ENCODE data around the gene AK3. TPM values are rescaled to one million over a fixed set of nuclear protein-coding genes. Genes with fewer than 3 reads are reported as not detected.
"Not testable (repeated sequence)": the region's sequence is repeated elsewhere in the genome, so short reads cannot be mapped to it uniquely, and the experiment has no call there.

AK3 gene
- 100 to 1,000 TPM in 3 of 4 donors, 10 to 100 TPM in 1; 93.3 to 121 (median 118) TPM for polyA plus RNA-seq (ENCODE audit: insufficient read length in 4 of 4)

DNA sequence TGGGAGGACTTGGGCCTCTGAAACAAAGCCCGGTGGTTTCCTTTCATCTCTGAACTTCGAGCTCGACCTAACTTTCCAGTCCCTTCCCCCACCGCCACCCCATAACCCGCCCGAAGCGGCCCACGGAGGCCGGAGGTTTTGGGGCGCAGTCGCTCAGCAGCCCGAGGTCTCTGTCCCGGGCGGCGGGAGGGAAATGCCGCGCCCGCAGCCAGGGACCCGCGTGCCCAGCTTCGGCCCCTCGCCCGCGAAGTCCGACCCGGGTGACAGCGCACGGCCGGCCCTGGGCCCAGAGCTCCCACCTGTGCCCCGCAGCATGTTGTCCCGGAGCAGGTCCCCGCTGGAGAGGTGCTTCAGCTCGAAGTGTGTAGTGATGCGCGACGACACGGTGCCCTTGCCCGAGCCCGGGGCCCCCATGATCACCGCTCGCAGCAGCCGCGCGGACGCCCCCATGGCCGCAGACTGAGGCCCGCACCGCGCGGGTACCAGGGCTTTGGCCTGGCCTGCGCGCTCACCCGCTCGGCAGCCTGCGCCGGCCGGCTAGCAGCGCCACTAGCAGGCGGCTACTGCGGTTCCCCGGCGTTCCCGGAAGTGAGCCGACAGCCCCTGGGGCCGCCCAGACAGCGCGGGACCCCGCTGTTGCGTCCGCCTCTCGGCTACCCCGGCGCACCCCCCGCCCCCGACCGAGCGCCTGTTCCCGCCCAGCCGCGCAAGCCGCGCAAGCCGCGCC is at the start of gene AK3:
Gene AK3, minus strand, starts transcription at position 565 of the 727 bp plus-strand sequence. Its CDS starts 115 bp downstream, at position 450.
- peak; percentile 69 to 80 (median 78) for DNase-seq (ENCODE audit: low read depth in 4 of 4, low spot score in 3 of 4)

DNA sequence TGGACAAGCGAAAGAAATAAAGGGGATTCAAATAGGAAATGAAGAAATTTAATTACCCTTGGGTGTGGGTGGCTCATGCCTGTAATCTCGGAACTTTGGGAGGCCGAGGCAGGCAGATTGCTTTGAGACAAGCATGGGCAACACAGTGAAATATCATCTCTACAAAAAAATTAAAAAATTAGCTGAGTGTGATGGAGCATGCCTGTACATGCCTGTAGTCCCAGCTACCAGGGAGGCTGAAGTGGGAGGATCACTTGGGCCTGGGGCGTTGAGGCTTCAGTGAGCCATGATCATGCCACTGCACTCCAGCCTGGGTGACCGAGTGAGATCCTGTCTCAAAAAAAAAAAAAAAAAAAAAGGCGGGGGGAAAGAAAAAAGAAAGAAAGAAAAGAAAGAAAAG is 47.7 kb upstream of the AK3 start:
- DNase-seq (ENCODE audit: low read depth in 4 of 4, low spot score in 3 of 4) = no peak

DNA sequence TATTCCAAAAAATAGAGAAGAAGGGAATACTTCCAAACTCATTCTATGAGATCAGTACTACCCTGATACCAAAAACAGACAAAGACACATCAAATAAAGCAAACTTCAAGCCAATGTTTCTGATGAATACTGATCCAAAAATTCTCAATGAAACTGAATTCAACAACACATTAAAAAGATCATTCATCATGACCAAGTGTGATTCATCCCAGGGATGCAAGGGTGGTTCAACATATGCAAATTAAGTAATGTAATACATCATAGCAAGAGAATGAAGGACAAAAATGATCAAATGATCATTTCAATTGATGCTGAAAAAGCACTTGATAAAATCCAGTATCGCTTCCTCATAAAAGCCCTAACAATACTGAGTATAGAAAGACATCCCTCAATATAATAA is 46.9 kb upstream of the AK3 start:
- no peak for DNase-seq (ENCODE audit: low read depth in 4 of 4, low spot score in 3 of 4)

DNA sequence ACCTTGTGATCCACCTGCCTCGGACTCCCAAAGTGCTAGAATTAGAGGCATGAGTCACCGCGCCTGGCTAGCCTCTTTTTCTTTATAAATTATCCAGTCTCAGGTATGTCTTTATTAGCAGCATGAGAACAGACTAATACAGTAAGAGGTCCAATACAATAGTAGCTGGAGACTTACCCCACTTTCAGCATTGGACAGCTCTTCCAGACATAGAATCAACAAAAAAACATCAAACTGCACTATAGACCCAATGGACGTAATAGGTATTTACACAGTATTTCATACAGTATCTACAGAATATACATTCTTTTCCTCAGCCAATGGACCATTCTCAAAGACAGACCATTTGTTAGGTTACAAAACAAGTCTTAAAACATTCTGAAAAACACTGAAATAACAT is 45.6 kb upstream of the AK3 start:
- no peak for DNase-seq (ENCODE audit: low read depth in 4 of 4, low spot score in 3 of 4)

DNA sequence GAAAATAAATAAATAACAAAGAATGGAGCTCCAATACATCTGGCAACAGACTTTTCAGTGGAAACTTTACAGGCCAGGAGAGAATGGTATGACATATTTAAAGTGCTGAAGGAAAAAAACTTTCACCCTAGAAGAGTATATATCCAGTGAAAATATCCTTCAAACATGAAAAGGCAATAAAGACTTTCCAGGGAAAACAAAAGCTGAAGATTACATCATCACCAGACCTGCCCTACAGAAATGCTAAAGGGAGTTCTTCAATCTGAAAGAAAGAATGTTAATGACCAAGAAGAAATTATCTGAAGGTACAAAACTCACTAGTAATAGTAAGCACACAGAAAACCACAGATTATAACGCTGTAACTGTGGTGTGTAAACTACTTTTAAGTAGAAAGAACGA is 43.4 kb upstream of the AK3 start:
- DNase-seq (ENCODE audit: low read depth in 4 of 4, low spot score in 3 of 4) = no peak

DNA sequence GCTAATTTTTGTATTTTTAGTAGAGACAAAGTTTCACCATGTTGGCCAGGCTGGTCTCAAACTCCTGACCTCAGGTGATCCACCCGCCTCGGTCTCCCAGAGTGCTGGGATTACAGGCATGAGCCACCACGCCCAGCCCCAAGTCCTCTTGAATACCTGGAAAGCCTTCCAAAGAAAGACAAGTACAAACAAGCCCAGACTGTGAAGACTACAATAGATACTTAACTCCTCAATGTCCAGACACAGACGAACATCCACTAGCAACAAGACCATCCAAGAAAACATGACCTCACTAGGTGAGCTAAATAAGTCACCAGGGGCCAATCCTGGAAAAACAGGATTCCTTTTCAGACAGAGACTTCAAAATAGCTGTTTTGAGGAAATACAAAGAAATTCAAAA is 42.2 kb upstream of the AK3 start:
- DNase-seq (ENCODE audit: low read depth in 4 of 4, low spot score in 3 of 4) = not testable (repeated sequence)

DNA sequence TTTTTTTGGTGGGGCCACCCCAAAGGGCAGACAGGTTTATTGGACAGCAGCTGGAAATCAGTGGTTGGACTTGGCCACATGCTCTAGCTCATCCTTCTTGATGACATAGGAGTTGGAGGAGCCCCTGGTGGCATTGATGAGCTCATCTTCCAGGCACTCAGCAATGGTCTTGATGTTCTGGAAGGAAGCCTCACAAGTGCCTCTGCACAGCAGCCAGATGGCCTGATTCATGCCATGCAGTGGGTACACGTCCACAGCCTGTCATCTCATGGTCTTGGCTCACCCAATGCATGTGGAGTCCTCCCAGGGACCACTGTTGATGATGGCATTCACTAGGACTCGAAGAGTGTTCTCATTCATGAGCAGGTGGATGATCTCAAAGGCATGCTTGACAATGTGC is 40.4 kb upstream of the AK3 start:
- DNase-seq (ENCODE audit: low read depth in 4 of 4, low spot score in 3 of 4) = no peak

DNA sequence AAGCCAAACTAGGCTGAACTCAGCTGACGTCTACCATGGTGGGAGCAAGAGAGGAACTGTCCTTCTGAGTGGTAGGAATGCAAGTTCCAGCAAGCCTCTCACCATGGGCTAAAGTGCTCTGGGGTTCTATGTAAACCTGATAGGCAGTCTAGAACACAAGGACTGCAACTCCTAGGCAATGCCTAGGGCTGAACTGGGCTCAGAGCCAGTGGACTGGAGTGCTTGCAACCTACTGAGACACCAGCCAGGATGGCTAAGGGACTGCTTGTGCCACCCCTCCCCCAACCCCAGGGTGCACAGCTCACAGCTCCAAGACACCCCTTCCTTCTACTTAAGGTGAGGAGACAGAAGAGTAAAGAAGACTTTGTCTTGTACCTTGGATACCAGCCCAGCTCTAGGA is 39.6 kb upstream of the AK3 start:
- DNase-seq (ENCODE audit: low read depth in 4 of 4, low spot score in 3 of 4) = no peak

DNA sequence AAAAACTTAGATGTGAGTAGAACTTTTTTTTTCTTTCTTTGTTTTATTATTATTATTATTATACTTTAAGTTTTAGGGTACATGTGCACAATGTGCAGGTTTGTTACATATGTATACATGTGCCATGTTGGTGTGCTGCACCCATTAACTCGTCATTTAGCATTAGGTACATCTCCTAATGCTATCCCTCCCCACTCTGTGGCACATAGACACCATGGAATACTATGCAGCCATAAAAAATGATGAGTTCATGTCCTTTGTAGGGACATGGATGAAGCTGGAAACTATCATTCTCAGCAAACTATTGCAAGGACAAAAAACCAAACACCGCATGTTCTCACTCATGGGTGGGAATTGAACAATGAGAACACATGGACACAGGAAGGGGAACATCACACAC is 34.0 kb upstream of the AK3 start:
- DNase-seq (ENCODE audit: low read depth in 4 of 4, low spot score in 3 of 4) = not testable (repeated sequence)

DNA sequence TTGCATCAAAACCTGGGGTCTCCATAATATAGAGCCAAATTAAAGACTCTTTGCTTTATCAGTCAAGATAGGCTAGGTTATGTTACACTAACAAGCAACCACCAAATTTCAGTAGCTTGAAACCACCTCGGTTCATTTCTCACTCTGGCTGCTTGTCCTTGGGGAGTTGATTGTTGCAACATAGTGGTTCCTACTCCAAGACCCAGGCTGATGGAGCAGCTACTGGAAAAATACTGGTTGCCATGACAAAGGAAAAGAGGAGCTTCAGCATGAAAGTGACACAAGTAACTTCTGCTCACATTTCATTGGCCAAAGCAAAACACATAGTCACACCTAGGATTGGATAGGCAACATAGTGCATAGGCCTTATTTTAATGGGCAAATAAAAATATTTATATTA is 33.2 kb upstream of the AK3 start:
- no peak for DNase-seq (ENCODE audit: low read depth in 4 of 4, low spot score in 3 of 4)

DNA sequence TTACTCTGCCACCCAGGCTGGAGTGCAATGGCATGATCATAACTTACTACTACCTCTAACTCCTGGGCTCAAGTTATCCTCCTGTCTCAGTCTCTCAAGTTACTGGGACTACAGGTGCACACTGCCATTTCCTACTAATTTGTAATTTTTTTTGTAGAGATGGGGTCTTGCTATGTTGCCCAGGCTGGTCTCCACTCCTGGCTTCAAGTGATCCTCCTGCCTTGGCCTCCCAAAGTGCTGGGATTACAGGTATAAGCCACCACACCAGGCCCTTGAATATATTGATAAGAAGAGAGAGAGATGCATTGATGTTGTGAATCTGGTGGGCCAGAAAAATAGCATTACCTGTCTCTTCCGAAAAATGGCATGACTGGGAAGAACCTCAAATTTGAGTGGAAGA is 30.8 kb upstream of the AK3 start:
- DNase-seq (ENCODE audit: low read depth in 4 of 4, low spot score in 3 of 4) = no peak

DNA sequence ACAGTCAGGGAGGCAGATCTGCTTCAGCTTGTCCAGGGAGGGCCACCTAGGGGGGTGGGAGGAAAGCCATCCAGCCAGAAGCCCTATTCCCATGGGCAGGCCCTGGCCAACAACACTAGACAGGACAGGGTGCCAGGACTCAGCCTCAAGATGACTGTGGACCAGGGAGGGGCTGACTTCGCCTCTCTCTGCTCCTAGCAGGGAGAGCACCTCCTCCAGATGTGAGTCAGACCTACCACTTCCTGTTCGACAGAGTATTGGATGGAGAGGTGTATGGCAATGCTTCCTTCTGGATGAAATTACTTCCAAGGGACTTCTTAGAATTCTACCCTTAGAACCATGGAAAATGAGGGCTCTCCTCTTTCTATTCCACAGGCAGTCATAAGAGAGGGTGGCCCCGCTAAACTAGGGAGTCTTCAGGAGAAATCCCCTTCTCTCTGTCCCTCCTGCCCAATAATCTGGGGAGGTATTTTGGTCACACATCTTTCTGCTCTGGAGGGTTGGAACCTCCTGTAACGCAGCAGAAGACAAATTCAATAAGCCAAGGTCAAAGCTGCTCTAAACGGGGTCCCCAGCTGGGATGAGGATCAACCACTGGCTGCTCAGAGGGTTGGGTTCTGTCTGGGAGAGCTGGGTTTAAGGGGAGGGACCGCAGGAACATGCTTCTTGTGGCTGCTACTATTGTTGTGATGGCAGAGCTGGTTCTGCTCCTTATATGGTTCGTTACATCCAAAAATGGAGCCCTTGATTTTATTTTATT is 28.5 kb upstream of the AK3 start:
- DNase-seq (ENCODE audit: low read depth in 4 of 4, low spot score in 3 of 4) = no peak

DNA sequence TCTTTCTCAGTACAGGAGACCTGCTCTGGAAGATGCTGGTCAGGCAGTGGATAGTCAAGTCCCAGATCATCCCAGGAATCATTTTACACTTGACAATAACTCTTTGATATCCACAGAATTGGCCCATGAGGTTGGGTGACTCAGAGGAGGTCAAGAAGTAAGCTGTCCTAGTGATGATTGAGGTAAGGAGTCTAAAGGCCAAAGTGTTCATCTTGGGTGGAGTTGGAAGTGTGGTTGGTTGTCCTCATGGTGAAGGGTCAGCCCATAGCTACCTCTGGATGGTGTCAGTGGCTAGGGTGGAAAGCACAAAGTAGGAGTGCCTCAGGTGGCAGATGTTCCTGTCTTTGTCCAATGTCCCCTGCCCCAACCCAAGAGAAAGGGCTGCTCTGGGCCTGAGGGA is 27.7 kb upstream of the AK3 start:
- no peak for DNase-seq (ENCODE audit: low read depth in 4 of 4, low spot score in 3 of 4)

DNA sequence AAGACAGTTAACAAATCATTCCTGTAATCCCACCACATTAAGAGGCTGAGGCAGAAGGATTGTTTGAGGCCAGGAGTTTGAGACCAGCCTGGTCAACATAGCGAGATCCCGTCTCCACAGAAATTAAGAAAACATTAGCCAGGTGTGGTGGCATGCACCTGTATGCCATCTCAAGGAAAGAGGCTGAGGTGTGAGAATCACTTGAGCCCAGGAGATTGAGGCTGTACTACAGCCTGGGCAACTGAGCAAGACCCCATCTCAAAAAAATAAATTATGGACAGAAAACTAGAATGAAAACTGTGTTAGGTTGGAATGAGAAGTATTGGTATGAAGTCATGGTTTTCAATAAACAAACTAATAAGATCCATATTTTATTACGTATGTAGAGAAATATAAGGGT is 23.0 kb upstream of the AK3 start:
- DNase-seq (ENCODE audit: low read depth in 4 of 4, low spot score in 3 of 4) = no peak

DNA sequence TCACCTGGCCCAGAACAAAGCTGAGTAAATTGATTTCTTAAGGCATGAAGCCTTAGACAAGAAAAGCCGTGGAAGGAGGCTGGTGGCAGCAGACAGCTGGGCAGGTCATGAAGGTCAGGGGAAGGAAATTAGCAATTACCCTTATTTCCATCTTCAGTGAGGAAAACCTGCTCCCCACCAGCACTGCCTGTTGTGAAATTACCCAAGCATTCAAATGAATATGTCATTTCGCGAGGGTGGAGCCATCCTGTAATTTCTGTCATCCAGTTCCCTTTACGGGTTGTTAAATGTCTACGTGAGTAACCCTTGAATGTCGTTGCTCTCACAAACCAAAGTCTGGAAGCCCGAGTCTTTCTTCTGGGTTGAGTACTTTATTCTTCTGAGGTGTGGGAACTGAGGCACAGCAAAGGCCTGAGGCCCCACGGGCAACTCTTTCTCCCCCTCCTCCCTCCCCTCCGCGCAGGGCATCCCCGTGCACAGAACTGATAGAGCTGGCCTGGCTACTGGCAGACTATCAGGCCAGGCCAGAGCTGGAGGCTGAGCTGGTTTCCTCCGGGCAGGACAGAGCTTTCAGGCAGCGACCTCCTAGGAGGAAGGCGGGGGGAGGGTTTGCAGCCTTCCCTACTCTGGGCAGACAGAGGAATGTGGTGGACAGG is 22.0 kb upstream of the AK3 start:
- no peak for DNase-seq (ENCODE audit: low read depth in 4 of 4, low spot score in 3 of 4)

DNA sequence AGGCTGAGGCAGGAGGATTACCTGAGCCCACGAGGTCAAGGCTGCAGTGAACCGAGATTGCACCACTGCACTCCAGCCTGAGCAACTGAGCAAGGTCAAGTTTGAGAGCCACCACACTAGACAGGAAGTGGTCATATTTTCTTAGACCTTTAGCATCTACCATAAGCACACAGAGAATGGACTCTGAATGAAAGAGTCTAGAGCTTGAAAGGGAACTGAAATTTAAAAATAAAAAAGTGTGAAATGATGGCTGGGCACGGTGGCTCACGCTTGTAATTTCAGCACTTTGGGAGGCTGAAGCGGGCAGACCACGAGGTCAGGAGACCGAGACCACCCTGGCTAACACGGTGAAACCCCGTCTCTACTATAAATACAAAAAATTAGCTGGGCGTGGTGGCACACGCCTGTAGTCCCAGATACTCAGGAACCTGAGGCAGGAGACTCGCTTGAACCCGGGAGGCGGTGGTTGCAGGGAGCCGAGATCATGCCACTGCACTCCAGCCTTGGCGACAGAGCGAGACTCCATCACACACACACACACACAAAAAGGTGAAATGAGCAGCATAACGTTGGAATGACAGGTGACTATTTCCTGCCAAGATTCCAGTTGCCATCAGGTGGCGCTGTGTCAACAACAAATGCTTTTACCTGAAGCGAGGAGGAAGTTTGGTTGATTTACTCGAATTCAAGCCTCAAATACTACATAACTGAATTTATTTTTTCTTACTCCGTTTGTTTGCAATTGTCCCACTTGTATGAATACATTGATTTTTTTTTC is 21.3 kb upstream of the AK3 start:
- DNase-seq (ENCODE audit: low read depth in 4 of 4, low spot score in 3 of 4) = peak in 2 of 4 donors; percentile 66 to 70

DNA sequence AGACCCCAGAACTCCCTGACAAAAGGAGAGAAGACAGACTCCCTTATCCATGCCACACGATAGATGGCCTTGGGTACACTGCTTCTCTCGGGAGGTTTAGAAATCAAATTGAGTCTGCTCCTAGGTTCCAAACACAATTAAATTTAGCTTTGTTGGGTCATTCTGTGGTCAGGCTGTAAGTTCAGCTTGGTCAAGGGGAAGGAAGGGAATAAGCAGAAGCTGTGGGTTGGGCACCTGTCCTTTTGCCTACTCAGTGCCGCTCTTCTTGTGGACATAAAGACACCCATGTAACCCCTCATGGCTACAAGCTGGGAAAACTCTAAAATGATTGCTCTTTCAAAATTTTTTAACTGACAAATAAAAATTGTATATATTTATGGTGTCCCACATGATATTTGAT is 19.1 kb upstream of the AK3 start:
- DNase-seq (ENCODE audit: low read depth in 4 of 4, low spot score in 3 of 4) = no peak

DNA sequence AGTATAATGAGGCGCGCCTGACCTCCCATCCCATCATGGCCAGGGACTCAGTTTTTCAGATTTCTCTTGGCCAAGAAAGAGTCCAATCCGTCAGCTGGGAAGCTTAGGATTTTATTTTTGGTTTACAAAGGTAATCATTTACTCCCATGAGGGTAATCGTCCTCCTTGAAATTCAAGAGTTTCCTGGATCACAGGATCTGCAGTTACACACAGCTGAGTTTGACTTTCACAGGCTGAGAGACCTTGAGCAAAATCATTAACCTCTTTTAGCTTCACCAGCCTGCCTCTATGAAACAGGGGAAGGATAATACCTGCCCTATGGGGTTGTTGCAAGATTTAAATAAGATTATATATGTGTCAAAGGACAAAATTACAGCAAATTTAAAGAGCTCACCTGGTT is 15.4 kb upstream of the AK3 start:
- no peak for DNase-seq (ENCODE audit: low read depth in 4 of 4, low spot score in 3 of 4)

DNA sequence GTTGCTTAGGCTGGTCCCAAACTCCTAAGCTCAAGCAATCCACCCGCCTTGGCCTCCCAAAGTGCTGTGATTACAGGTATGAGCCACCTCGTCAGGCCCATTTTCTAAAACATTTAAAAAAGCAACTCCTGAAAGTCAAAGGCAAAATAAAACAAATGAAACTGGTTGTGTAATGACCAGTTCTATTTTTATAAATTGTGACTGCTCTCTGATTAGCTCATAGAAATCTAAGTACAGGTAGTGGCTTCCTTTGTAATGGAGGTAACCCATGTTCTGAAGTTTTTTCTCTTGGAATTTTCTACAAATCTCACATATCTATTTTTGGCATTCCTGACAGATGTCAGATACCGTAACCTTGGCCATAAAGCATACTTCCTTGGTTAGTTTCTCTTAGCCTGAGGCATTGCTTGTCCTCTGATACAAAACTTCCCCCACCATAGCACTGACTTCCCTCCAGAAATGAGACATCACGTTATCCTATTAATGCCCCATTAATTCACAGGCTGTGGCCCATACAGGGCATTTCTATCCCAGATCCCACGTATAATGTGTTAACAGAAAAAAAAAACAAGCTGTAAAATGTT is 14.1 kb upstream of the AK3 start:
- DNase-seq (ENCODE audit: low read depth in 4 of 4, low spot score in 3 of 4) = no peak

DNA sequence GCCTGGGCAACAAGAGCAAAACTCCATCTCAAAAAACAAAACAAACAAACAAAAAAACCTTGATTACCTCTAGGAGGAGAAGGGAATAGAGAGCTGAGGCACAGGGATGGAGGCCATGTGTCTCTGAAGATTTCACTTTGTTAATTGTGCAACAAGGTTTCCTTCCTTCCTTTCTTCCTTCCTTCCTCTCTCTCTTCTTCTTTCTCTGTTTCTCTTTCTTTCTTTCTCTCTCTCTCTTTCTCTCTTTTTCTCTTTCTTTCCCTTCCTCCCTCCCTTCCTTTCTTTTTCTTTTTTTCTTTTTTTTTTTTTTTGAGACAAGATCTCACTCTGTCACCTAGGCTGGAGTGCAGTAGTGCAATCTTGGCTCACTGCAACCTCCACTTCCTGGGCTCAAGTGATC is 13.5 kb upstream of the AK3 start:
- not testable (repeated sequence) for DNase-seq (ENCODE audit: low read depth in 4 of 4, low spot score in 3 of 4)

All from right renal pelvis (tissue), 4 donors.